Measurements from ENCODE around the gene CCNQ.

CCNQ gene

DNA sequence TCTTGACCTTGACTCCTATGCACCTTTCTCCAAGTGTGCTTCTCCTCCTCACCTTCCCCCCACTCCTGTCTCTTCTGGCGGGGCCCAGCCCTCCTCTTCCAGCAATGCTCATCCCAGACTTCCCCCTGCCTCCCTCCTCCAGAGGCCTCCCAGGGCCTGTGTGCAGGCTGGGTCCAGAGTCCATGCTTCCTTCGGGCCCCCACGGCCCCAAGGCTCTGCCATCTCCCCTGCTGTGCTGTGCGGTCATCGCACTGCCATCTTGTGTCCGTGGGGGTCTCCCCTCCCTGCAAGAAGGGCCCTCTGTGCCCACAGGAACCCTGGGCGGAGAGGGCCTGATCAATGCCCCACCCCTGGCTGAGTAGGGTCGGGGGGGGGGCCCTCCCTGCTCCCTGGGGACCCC is 54.2 kb downstream of the CCNQ start:
- no peak for TF ChIP-seq SIN3A (IDR thresholded peaks at IDR 0.05; ENCODE audit: borderline replicate concordance, insufficient read depth, low read length)
- TF ChIP-seq FOXP2 (optimal IDR thresholded peaks at IDR 0.05; ENCODE audit: borderline replicate concordance, extremely low read depth, extremely low read length, insufficient read depth), result no peak
- TF ChIP-seq, protein P1, sequence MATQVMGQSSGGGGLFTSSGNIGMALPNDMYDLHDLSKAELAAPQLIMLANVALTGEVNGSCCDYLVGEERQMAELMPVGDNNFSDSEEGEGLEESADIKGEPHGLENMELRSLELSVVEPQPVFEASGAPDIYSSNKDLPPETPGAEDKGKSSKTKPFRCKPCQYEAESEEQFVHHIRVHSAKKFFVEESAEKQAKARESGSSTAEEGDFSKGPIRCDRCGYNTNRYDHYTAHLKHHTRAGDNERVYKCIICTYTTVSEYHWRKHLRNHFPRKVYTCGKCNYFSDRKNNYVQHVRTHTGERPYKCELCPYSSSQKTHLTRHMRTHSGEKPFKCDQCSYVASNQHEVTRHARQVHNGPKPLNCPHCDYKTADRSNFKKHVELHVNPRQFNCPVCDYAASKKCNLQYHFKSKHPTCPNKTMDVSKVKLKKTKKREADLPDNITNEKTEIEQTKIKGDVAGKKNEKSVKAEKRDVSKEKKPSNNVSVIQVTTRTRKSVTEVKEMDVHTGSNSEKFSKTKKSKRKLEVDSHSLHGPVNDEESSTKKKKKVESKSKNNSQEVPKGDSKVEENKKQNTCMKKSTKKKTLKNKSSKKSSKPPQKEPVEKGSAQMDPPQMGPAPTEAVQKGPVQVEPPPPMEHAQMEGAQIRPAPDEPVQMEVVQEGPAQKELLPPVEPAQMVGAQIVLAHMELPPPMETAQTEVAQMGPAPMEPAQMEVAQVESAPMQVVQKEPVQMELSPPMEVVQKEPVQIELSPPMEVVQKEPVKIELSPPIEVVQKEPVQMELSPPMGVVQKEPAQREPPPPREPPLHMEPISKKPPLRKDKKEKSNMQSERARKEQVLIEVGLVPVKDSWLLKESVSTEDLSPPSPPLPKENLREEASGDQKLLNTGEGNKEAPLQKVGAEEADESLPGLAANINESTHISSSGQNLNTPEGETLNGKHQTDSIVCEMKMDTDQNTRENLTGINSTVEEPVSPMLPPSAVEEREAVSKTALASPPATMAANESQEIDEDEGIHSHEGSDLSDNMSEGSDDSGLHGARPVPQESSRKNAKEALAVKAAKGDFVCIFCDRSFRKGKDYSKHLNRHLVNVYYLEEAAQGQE (IDR thresholded peaks at IDR 0.05; ENCODE audit: insufficient read depth in 1 of 2, low read depth in 2 of 2, low read length in 2 of 2), result no peak
- TF ChIP-seq POLR2AphosphoS5 (IDR thresholded peaks at IDR 0.05; ENCODE audit: low read depth, low read length), result no peak

DNA sequence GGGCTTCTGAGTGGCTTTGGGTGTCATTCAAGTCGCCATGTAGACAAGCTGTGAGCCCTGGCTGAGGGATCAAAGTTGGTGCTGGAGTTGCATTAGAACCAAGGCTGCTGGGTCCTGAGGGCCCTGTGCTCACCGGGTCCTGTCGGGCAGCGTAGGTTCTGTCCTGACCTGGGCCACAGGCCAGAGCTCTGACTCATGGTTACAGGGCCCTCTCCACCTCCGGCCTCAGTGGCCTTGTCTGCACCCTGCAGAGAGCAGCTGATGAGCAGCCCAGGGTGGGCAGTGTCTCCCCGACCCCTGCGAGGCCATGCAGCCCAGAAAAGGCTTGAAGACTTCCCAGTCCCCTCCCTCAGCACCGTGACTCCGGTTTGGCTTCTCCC is 59.0 kb downstream of the CCNQ start:
- TF ChIP-seq SIN3A (IDR thresholded peaks at IDR 0.05; ENCODE audit: borderline replicate concordance, insufficient read depth, low read length), result no peak
- TF ChIP-seq, protein P1 (IDR thresholded peaks at IDR 0.05; ENCODE audit: insufficient read depth in 1 of 2, low read depth in 2 of 2, low read length in 2 of 2), result no peak
- TF ChIP-seq TAF1 (IDR thresholded peaks at IDR 0.05; ENCODE audit: borderline replicate concordance, insufficient read depth, low read length), result no peak
- TF ChIP-seq FOXP2 (optimal IDR thresholded peaks at IDR 0.05; ENCODE audit: borderline replicate concordance, extremely low read depth, extremely low read length, insufficient read depth), result no peak
- no peak for TF ChIP-seq POLR2AphosphoS5 (IDR thresholded peaks at IDR 0.05; ENCODE audit: low read depth, low read length)

DNA sequence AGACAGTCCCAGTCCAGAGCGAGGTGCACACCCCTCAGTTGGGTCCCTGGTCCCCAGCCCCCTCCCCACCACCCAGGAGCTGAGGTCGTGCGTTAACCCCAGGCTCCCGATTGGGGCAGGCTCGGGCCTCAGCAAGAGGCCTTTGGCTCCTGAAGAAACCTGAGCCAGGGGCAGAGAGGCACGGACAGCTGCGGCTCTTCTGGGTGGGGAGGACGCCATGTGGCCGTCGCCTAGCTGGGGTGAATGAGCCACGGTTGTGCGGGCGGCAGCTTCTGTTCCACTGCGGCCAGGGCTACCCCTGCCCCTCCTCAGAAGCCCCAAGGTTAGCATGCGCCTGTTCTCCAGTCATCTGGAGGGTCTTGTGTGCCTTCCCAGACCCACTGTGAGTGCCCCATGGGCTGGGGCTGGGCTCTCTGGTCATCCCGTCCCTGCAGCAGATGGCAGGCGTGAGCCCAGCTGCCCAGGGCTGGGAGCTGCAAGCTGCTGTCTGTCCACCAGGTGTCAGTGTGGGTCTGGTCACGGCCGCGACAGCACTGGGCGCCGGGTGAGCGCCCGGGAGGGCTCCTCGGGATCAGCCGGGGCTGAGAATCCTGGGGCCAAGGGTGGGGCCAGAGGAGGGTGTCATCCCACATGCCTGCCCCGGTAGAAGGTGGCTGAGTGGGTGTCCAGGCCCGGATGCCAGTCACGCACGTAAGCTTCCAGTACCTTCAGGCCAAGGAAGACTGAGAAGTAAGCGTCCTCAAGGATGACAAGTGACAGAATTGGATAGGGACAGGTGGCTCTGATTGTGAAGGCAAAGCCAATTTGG is 59.6 kb downstream of the CCNQ start:
- TF ChIP-seq TAF1 (IDR thresholded peaks at IDR 0.05; ENCODE audit: borderline replicate concordance, insufficient read depth, low read length), result no peak
- TF ChIP-seq, protein P1 (IDR thresholded peaks at IDR 0.05; ENCODE audit: insufficient read depth in 1 of 2, low read depth in 2 of 2, low read length in 2 of 2), result no peak
- no peak for TF ChIP-seq POLR2AphosphoS5 (IDR thresholded peaks at IDR 0.05; ENCODE audit: low read depth, low read length)
- TF ChIP-seq FOXP2 (optimal IDR thresholded peaks at IDR 0.05; ENCODE audit: borderline replicate concordance, extremely low read depth, extremely low read length, insufficient read depth), result no peak
- no peak for TF ChIP-seq SIN3A (IDR thresholded peaks at IDR 0.05; ENCODE audit: borderline replicate concordance, insufficient read depth, low read length)

DNA sequence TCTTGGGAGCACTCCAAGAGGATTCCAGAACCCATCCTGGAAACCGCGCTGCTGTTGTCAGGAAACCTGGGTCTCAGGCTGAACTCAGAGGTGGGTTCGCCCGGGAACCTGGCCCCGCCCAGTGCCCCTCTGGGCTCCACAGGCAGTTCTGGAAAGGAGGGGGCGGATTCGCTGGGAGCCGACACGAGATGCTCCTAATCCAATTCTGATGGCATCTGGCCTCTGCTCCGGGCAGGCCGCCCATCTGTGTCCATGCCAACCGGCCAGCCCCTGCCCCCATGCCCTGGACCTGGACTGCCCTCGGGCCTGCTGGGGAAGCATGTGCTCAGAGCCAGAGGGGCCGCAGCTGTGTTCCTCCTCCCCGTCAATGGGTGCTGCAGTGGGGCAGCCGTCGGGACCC is 60.5 kb downstream of the CCNQ start:
- TF ChIP-seq SIN3A (IDR thresholded peaks at IDR 0.05; ENCODE audit: borderline replicate concordance, insufficient read depth, low read length), result no peak
- TF ChIP-seq, protein P1 (IDR thresholded peaks at IDR 0.05; ENCODE audit: insufficient read depth in 1 of 2, low read depth in 2 of 2, low read length in 2 of 2), result no peak
- no peak for TF ChIP-seq POLR2AphosphoS5 (IDR thresholded peaks at IDR 0.05; ENCODE audit: low read depth, low read length)
- no peak for TF ChIP-seq FOXP2 (optimal IDR thresholded peaks at IDR 0.05; ENCODE audit: borderline replicate concordance, extremely low read depth, extremely low read length, insufficient read depth)
- no peak for TF ChIP-seq TAF1 (IDR thresholded peaks at IDR 0.05; ENCODE audit: borderline replicate concordance, insufficient read depth, low read length)

Measured in PFSK-1 (cell line).